Gastrocnemius medialis (tissue), 4 donors: Measurements from ENCODE around the gene RB1.

Experiments used
- CTCF ChIP-seq, 5 experiments: fragments of 450-650 bp in 3 of 5; fragments of 200-600 bp in 2 of 5; sonication (generic) in 2 of 5; IDR thresholded peaks in 4 of 5; conservative IDR thresholded peaks in 1 of 5; 1 replicate in 4 of 5; 2 replicates in 1 of 5; pipeline ENCODE4 v1.5.1; 2016 to 2019; ENCODE audit warnings: antibody characterized with exemption in 5 of 5, mild to moderate bottlenecking in 3 of 5, moderate library complexity in 3 of 5
- POLR2A ChIP-seq, 2 donors: fragments of 450-650 bp; IDR thresholded peaks; one replicate each; pipeline ENCODE4 v1.6.1; 2017; ENCODE audit warnings: antibody characterized with exemption in 2 of 2, mild to moderate bottlenecking in 2 of 2, moderate library complexity in 2 of 2

- TF ChIP-seq CTCF (IDR thresholded peaks at IDR 0.05 in 4 of 5, conservative IDR thresholded peaks at IDR 0.05 in 1 of 5) (no peak), POLR2A (IDR thresholded peaks at IDR 0.05) (no peak)
These were observed 107.7 kb downstream of the RB1 start for GRCh38 chr13:48411147-48411794.
